DMS53 (cell line): ENCODE data around the gene PPP1R9B.

Experiments used
- DNase-seq: peaks from one replicate; lab custom pipeline; 2025; lab: John Stamatoyannopoulos, UW

The PPP1R9B gene

DNA sequence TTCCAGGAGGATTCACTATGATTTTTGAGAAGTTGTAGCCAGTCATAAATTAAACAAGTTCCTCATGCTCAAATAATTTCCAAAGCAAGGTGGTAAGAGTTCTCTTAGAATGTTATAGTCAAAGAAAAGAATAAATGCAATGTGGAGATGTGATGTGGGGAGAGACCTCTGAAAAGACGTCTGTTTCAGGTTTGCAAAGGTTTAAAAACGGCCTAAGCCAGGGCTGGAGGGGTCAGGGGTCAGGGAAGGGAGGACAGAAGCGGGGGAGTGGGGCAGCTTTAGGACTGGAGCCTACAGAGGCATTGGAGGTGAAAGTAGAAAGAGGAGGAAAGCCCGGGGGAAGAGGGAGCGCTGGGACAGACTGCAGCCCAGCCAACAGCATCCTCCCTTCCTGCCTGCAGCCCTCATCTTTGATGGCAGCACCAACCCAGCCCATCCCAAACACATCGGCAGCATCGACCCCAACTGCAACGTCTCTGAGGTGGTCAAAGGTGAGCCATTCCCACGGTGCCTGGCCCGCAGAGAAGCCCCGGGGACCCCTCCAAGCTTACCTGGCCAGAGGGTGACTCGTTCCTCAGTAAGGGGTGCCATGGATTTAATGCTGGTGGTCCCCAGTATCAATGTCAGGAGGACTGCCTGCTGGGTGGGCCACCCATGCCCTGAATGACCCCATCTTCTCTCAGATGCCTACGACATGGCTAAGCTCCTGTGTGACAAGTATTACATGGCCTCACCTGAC lies 43.9 kb downstream of the PPP1R9B start:
- DNase-seq: no peak

GRCh38 chr17:50105811-50106210 lies 44.7 kb downstream of the PPP1R9B start:
- no peak for DNase-seq

GRCh38 chr17:50103941-50104340 lies 46.5 kb downstream of the PPP1R9B start:
- no peak for DNase-seq

DNA sequence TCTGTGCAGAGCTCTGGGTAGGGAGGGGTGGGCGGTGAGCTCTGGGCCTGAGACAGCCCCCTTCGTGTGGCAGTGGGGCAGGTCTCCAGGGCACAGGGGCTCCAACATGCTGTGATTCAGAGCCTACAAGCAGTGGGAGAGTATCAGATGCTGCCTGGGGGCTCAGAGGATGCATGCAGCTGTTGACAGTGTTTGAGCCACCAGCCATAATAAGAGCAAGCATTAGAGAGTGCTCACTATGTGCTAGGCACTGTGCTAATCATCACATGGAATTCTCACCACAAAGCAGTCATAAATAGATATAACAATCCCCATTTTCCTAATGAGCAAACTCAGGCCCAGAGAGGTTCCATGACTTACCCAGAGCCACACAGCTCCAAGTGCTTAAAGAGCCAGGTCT lies 47.2 kb downstream of the PPP1R9B start:
- no peak for DNase-seq

GRCh38 chr17:50102164-50102991 lies 48.1 kb downstream of the PPP1R9B start:
- peak; percentile 81 for DNase-seq

- DNase-seq: no peak
Observed at GRCh38 chr17:50101346-50102163, 48.9 kb downstream of the PPP1R9B start.

GRCh38 chr17:50100921-50101345 lies 49.5 kb downstream of the PPP1R9B start:
- DNase-seq: no peak

- DNase-seq: no peak
Observed at GRCh38 chr17:50100480-50100883, 50.0 kb downstream of the PPP1R9B start.

GRCh38 chr17:50099003-50099402 lies 51.5 kb downstream of the PPP1R9B start:
- DNase-seq: no peak

DNA sequence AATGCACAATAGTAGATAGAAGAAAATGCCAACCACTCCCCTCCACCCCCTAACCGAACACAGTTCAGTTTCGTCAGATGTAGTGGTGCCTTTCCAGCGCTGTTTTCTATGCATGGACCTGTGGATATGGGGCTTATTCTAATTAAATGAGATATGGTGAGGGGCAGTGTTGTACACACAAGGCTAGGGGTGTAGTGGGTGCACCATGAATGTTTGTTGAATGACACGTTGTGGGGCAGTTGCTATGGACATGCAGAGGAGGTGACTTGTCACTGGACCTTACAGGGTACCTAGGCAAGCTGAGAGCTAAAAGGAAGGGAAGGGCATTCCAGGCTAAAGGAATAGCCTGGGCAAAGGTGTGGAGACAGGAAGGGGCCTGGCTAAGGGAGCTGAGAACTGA lies 51.9 kb downstream of the PPP1R9B start:
- DNase-seq: no peak

GRCh38 chr17:50097926-50098325 lies 52.6 kb downstream of the PPP1R9B start:
- DNase-seq: no peak

DNA sequence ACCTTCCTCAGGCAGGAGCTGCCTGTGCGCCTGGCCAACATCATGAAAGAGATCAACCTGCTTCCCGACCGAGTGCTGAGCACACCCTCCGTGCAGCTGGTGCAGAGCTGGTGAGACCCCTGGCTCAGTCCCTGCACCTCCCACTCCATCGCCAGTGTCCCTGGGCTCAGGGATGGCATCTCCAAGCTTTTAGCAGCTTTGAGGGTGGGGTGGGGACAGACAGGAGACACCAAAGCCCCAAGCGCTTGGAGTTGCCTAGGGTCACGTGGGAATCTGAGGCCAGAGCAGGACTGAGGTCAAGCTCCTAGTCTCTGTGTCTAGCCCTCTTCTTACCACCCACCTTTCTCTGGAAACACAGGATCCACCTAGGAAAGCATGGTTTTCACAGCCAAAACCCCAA lies 53.0 kb downstream of the PPP1R9B start:
- no peak for DNase-seq

- no peak for DNase-seq
Observed at GRCh38 chr17:50096758-50097157, 53.7 kb downstream of the PPP1R9B start.

DNA sequence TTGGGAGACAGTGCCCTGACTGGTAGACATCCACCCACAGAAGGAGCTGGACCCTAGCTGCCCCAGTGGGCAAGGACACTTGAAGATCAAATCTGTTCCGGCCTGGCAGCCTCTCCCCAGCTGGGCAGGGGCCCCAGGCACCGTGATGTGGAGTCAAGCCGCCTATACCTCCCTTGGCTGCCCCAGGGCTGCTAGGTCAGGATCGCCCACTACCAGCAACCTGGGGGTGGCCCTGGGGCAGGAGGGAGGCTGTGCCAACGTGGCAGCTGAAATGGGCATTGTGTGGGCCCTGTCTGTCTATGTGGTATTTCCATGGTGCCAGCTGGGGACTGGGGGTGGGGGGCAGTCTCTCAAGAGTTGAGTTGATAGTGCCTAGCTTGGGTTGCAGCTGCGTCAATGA lies 54.4 kb downstream of the PPP1R9B start:
- DNase-seq: no peak

- DNase-seq: peak; percentile 42
Observed at GRCh38 chr17:50095626-50096037, 54.8 kb downstream of the PPP1R9B start.

DNA sequence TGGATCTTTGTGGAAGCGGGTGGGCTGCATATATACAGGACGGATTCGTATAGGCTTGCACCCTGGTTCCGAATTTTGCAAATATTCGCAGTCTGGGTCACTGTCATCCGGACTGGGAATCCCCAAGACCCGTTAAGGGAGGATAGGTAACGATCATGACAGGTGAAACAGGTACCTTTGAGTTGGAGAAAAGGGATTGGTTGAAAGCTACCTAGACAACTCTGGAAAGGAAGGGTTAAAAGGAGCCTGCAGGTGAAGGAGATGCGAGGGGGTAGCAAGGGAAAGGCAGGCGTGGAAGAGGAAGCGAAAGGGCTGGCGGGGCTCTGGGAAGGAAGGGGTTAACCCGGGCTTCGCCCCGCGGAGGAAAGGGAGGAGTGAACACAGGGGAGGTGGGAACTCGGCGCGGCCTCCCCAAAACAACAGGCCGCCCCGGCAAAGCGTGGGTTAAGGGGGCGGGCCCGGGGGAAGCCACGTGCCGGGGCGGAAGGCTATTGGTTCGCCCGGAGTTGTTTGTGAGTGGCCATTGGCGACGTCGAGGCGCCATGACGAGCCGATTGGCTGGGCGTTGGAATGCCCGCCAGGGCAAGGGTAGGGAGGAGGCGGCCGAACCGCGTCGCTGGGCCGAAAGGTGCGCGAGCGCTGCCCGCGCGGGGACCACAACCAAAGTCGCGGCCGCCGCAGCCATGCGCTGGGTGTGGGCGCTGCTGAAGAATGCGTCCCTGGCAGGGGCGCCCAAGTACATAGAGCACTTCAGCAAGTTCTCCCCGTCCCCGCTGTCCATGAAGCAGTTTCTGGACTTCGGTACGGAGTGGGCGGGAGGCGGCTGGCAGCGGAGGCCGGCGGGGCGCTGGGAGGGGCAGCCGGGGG lies 55.5 kb downstream of the PPP1R9B start, which contains the start of gene PDK2:
Gene PDK2, plus strand, starts transcription at position 599 of the 867 bp plus-strand sequence. Its CDS starts 85 bp downstream, at position 684.
- peak; percentile 99 for DNase-seq

DNA sequence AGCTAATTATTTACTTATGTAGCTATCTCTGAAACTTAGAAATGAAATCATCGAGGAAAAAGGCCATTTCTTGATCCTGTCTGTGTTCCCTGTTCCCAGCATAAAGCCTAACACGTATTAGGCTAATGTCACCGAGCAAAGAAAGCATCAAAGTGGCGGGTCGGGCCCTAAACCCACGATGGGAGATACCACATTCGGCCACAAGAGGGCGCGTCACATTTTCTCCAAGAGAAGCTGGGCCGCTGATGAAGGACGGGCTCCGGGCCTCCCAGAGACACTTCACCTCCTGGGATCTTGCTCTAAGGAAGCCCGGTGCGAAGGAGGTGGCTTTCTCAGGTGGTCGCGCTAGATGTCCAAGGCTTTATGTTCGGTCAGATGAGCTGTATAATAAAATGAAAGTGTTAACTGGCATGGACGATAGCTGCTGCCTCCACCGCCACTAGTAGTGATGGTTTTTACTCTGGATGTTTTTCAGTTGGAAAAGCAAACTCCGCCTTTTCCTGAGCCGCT lies 56.2 kb downstream of the PPP1R9B start:
- DNase-seq: peak; percentile 95

DNA sequence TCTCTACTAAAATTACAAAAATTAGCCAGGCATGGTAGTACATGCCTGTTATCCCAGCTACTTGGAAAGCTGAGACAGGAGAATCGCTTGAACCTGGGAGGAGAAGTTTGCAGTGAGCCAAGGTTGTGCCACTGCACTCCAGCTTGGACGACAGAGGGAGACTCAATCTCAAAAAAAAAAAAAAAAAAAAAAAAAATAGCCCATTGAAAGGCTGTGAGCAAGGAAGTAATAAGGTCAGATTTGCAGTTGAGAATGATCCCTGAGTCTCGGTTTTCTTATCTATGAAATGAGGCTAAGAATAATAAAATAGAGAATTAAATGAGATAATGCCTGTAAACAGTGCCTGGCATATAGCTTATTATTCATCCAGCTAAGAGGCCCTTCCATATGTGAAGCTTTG lies 56.7 kb downstream of the PPP1R9B start:
- DNase-seq: no peak

GRCh38 chr17:50093246-50093645 lies 57.2 kb downstream of the PPP1R9B start:
- no peak for DNase-seq

DNA sequence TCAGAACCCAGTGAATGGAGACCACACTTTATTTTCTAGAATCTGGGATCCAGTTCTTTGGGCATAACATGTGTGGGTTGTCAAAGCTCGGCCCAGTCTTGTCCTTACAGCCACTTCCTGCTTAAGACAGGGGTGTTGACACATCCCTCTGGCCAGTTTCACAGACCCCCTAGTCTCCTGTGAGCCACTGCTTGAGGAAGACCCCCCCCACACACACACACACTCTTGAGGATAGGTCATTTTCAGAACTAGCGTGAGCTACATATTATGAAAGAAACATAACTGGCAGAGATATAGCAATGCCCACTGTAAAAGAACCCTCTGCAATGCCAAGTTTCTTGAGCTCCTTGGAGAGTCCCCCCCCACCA lies 58.6 kb downstream of the PPP1R9B start:
- no peak for DNase-seq
